HEK293 (cell line): Measurements from ENCODE around the gene LCOR.
A peak's percentile ranks its signal among the peaks of the same experiment; 100 is the strongest.

Source experiments
- BCL11B ChIP-seq: fragments of 450-650 bp; formaldehyde crosslinking; IDR thresholded peaks from 2 replicates; pipeline ENCODE4 v1.5.1; 2016; ENCODE audit warnings: low read depth, missing biosample characterization, missing genetic modification characterization
- HOXA7 ChIP-seq: sonication (generic); formaldehyde crosslinking; IDR thresholded peaks from 2 replicates; pipeline ENCODE4 v1.8.1; 2022; ENCODE audit warnings: missing genetic modification reagents, borderline replicate concordance
- KLF10 ChIP-seq: fragments of 450-650 bp; IDR thresholded peaks from 2 replicates; pipeline ENCODE4 v1.5.1; 2018; ENCODE audit warnings: missing biosample characterization, mild to moderate bottlenecking, missing genetic modification characterization
- KLF7 ChIP-seq: fragments of 450-650 bp; formaldehyde crosslinking; IDR thresholded peaks from 2 replicates; pipeline ENCODE4 v1.5.1; 2016; ENCODE audit warnings: missing biosample characterization, missing genetic modification characterization, borderline replicate concordance
- SCRT1 ChIP-seq: fragments of 450-650 bp; formaldehyde crosslinking; IDR thresholded peaks from 2 replicates; pipeline ENCODE4 v1.5.1; 2016; ENCODE audit warnings: missing biosample characterization, missing genetic modification characterization, borderline replicate concordance
- SETDB1 ChIP-seq: IDR thresholded peaks from one replicate; pipeline ENCODE4 v1.6.1; 2017; ENCODE audit warnings: mild to moderate bottlenecking, low read length, moderate library complexity, mixed read lengths; ENCODE audit not compliant: insufficient read length
- WT1 ChIP-seq: fragments of 450-650 bp; formaldehyde crosslinking; IDR thresholded peaks from 2 replicates; pipeline ENCODE4 v1.5.1; 2016; ENCODE audit warnings: missing biosample characterization, missing genetic modification characterization
- ZFP37 ChIP-seq: fragments of 450-650 bp; formaldehyde crosslinking; IDR thresholded peaks from 2 replicates; pipeline ENCODE4 v1.5.1; 2016; ENCODE audit warnings: missing biosample characterization, missing genetic modification characterization
- ZNF148 ChIP-seq: fragments of 450-650 bp; formaldehyde crosslinking; IDR thresholded peaks from 2 replicates; pipeline ENCODE4 v1.5.0; 2017; ENCODE audit warnings: missing biosample characterization, missing genetic modification characterization, borderline replicate concordance
- ZNF202 ChIP-seq: fragments of 450-650 bp; formaldehyde crosslinking; IDR thresholded peaks from 2 replicates; pipeline ENCODE4 v1.5.1; 2016; ENCODE audit warnings: missing biosample characterization, missing genetic modification characterization, borderline replicate concordance
- ZNF350 ChIP-seq: fragments of 450-650 bp; formaldehyde crosslinking; IDR thresholded peaks from 2 replicates; pipeline ENCODE4 v1.5.0; 2017; ENCODE audit warnings: missing biosample characterization, mild to moderate bottlenecking, missing genetic modification characterization
- ZNF366 ChIP-seq: fragments of 450-650 bp; formaldehyde crosslinking; conservative IDR thresholded peaks from 2 replicates; pipeline ENCODE4 v1.5.1; 2016; ENCODE audit warnings: missing biosample characterization, missing genetic modification characterization
- ZNF37A ChIP-seq: fragments of 450-650 bp; IDR thresholded peaks from 2 replicates; pipeline ENCODE4 v1.5.1; 2018; ENCODE audit warnings: missing biosample characterization, missing genetic modification characterization
- ZNF416 ChIP-seq: fragments of 450-650 bp; formaldehyde crosslinking; IDR thresholded peaks from 2 replicates; pipeline ENCODE4 v1.5.1; 2016; ENCODE audit warnings: missing biosample characterization, missing genetic modification characterization
- ZNF433 ChIP-seq: fragments of 450-650 bp; formaldehyde crosslinking; IDR thresholded peaks from 2 replicates; pipeline ENCODE4 v1.5.1; 2016; ENCODE audit warnings: missing biosample characterization, missing genetic modification characterization, low read depth
- ZNF530 ChIP-seq: fragments of 450-650 bp; formaldehyde crosslinking; IDR thresholded peaks from 2 replicates; pipeline ENCODE4 v1.5.1; 2016; ENCODE audit warnings: low read depth, missing biosample characterization, missing genetic modification characterization
- ZNF571 ChIP-seq: fragments of 450-650 bp; formaldehyde crosslinking; IDR thresholded peaks from 2 replicates; pipeline ENCODE4 v1.5.0; 2017; ENCODE audit warnings: missing biosample characterization, missing genetic modification characterization
- ZNF629 ChIP-seq: fragments of 450-650 bp; formaldehyde crosslinking; IDR thresholded peaks from 2 replicates; pipeline ENCODE4 v1.5.1; 2017; ENCODE audit warnings: missing biosample characterization, missing genetic modification characterization
- ZNF692 ChIP-seq: fragments of 450-650 bp; formaldehyde crosslinking; IDR thresholded peaks from 2 replicates; pipeline ENCODE4 v1.5.1; 2016; ENCODE audit warnings: missing biosample characterization, missing genetic modification characterization
- ZNF768 ChIP-seq: fragments of 450-650 bp; formaldehyde crosslinking; IDR thresholded peaks from 2 replicates; pipeline ENCODE4 v1.5.1; 2018; ENCODE audit warnings: missing biosample characterization, mild to moderate bottlenecking, missing genetic modification characterization
- ZNF776 ChIP-seq: fragments of 450-650 bp; formaldehyde crosslinking; IDR thresholded peaks from 2 replicates; pipeline ENCODE4 v1.5.0; 2017; ENCODE audit warnings: missing biosample characterization, missing genetic modification characterization, borderline replicate concordance
- ZNF792 ChIP-seq: fragments of 450-650 bp; formaldehyde crosslinking; IDR thresholded peaks from 2 replicates; pipeline ENCODE4 v1.5.1; 2016; ENCODE audit warnings: missing biosample characterization, missing genetic modification characterization
- ZXDB ChIP-seq: fragments of 450-650 bp; formaldehyde crosslinking; IDR thresholded peaks from 2 replicates; pipeline ENCODE4 v1.5.1; 2016; ENCODE audit warnings: missing biosample characterization, missing genetic modification characterization
- TF ChIP-seq, protein P1 (sequence below): fragments of 450-650 bp; formaldehyde crosslinking; IDR thresholded peaks from 2 replicates; pipeline ENCODE4 v1.5.1; 2016; ENCODE audit warnings: missing biosample characterization, missing genetic modification characterization
- TF ChIP-seq, protein P2 (sequence below): fragments of 450-650 bp; formaldehyde crosslinking; IDR thresholded peaks from 2 replicates; pipeline ENCODE4 v1.5.1; 2016; ENCODE audit warnings: missing biosample characterization, missing genetic modification characterization, borderline replicate concordance
- TF ChIP-seq, protein P3 (sequence below): sonication (generic); formaldehyde crosslinking; IDR thresholded peaks from 2 replicates; pipeline ENCODE4 v1.8.1; 2022; ENCODE audit warnings: mild to moderate bottlenecking, moderate library complexity, missing genetic modification reagents
- TF ChIP-seq, protein P4 (sequence below): fragments of 450-650 bp; formaldehyde crosslinking; IDR thresholded peaks from 2 replicates; pipeline ENCODE4 v1.5.1; 2016; ENCODE audit warnings: missing biosample characterization, missing genetic modification characterization

LCOR gene

GRCh38 chr10:96840841-96841518 lies 8.9 kb downstream of the LCOR start (continued):
- TF ChIP-seq KLF10 (no peak), HOXA7 (no peak), ZNF148 (tag by site-specific recombination) (no peak), ZXDB (no peak), SETDB1 (no peak), ZNF350 (tag by site-specific recombination) (no peak), ZNF37A (no peak), WT1 (tag by site-specific recombination) (peak; percentile 77), ZNF792 (no peak), KLF7 (no peak), ZNF629 (tag by site-specific recombination) (peak; percentile 81), ZNF202 (tag by site-specific recombination) (no peak), BCL11B (tag by site-specific recombination) (no peak), ZNF366 (tag by site-specific recombination) (peak; percentile 56; the same call in 1 of the 2 replicates), ZNF776 (tag by site-specific recombination) (no peak), ZFP37 (tag by site-specific recombination) (no peak), ZNF768 (tag by site-specific recombination) (no peak), ZNF571 (tag by site-specific recombination) (no peak), ZNF530 (no peak), ZNF416 (tag by site-specific recombination) (no peak), SCRT1 (tag by site-specific recombination) (no peak), ZNF433 (tag by site-specific recombination) (no peak), ZNF692 (tag by site-specific recombination) (peak; percentile 31; the same call in 1 of the 2 replicates)
- TF ChIP-seq, protein P1, sequence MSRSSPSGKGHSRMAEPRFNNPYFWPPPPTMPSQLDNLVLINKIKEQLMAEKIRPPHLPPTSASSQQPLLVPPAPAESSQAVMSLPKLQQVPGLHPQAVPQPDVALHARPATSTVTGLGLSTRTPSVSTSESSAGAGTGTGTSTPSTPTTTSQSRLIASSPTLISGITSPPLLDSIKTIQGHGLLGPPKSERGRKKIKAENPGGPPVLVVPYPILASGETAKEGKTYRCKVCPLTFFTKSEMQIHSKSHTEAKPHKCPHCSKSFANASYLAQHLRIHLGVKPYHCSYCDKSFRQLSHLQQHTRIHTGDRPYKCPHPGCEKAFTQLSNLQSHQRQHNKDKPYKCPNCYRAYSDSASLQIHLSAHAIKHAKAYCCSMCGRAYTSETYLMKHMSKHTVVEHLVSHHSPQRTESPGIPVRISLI: no peak
- TF ChIP-seq, protein P2, sequence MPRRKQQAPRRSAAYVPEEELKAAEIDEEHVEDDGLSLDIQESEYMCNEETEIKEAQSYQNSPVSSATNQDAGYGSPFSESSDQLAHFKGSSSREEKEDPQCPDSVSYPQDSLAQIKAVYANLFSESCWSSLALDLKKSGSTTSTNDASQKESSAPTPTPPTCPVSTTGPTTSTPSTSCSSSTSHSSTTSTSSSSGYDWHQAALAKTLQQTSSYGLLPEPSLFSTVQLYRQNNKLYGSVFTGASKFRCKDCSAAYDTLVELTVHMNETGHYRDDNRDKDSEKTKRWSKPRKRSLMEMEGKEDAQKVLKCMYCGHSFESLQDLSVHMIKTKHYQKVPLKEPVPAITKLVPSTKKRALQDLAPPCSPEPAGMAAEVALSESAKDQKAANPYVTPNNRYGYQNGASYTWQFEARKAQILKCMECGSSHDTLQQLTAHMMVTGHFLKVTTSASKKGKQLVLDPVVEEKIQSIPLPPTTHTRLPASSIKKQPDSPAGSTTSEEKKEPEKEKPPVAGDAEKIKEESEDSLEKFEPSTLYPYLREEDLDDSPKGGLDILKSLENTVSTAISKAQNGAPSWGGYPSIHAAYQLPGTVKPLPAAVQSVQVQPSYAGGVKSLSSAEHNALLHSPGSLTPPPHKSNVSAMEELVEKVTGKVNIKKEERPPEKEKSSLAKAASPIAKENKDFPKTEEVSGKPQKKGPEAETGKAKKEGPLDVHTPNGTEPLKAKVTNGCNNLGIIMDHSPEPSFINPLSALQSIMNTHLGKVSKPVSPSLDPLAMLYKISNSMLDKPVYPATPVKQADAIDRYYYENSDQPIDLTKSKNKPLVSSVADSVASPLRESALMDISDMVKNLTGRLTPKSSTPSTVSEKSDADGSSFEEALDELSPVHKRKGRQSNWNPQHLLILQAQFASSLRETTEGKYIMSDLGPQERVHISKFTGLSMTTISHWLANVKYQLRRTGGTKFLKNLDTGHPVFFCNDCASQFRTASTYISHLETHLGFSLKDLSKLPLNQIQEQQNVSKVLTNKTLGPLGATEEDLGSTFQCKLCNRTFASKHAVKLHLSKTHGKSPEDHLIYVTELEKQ (tag by site-specific recombination): no peak
- TF ChIP-seq, protein P3, sequence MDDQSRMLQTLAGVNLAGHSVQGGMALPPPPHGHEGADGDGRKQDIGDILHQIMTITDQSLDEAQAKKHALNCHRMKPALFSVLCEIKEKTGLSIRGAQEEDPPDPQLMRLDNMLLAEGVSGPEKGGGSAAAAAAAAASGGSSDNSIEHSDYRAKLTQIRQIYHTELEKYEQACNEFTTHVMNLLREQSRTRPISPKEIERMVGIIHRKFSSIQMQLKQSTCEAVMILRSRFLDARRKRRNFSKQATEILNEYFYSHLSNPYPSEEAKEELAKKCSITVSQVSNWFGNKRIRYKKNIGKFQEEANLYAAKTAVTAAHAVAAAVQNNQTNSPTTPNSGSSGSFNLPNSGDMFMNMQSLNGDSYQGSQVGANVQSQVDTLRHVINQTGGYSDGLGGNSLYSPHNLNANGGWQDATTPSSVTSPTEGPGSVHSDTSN: no peak
- TF ChIP-seq, protein P4, sequence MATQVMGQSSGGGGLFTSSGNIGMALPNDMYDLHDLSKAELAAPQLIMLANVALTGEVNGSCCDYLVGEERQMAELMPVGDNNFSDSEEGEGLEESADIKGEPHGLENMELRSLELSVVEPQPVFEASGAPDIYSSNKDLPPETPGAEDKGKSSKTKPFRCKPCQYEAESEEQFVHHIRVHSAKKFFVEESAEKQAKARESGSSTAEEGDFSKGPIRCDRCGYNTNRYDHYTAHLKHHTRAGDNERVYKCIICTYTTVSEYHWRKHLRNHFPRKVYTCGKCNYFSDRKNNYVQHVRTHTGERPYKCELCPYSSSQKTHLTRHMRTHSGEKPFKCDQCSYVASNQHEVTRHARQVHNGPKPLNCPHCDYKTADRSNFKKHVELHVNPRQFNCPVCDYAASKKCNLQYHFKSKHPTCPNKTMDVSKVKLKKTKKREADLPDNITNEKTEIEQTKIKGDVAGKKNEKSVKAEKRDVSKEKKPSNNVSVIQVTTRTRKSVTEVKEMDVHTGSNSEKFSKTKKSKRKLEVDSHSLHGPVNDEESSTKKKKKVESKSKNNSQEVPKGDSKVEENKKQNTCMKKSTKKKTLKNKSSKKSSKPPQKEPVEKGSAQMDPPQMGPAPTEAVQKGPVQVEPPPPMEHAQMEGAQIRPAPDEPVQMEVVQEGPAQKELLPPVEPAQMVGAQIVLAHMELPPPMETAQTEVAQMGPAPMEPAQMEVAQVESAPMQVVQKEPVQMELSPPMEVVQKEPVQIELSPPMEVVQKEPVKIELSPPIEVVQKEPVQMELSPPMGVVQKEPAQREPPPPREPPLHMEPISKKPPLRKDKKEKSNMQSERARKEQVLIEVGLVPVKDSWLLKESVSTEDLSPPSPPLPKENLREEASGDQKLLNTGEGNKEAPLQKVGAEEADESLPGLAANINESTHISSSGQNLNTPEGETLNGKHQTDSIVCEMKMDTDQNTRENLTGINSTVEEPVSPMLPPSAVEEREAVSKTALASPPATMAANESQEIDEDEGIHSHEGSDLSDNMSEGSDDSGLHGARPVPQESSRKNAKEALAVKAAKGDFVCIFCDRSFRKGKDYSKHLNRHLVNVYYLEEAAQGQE (tag by site-specific recombination): no peak
